Limb (tissue), 2 donors: ENCODE results near the gene CST4.
"Not testable (repeated sequence)": the region's sequence is repeated elsewhere in the genome, so short reads cannot be mapped to it uniquely, and the experiment has no call there.

Experiments used
- DNase-seq, 2 donors: peaks; one replicate each; pipeline ENCODE4 v3.0.0-alpha.2; 2016; ENCODE audit errors: extremely low spot score in 2 of 2

Gene CST4

DNA sequence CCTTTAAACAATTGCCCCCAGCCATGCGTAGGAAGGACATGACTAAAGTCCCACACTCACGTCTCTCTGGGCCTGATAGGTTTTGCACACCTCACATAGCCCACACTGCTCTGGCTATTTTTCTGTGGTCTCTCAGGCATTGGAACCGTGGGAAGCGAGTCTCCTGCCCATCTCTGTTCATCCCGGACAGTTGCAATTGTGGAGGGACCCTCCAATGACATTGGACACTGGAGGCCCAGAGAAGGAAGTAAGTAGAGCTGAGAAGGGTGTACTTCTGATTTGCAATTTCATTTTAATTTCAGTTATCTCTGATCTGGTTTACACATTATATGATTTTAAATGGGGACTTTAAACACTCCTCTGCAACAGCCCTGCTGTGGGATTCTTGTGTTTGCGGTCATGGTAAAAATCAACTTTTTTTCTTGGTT, 27.8 kb downstream of the CST4 start:
- no peak for DNase-seq

DNA sequence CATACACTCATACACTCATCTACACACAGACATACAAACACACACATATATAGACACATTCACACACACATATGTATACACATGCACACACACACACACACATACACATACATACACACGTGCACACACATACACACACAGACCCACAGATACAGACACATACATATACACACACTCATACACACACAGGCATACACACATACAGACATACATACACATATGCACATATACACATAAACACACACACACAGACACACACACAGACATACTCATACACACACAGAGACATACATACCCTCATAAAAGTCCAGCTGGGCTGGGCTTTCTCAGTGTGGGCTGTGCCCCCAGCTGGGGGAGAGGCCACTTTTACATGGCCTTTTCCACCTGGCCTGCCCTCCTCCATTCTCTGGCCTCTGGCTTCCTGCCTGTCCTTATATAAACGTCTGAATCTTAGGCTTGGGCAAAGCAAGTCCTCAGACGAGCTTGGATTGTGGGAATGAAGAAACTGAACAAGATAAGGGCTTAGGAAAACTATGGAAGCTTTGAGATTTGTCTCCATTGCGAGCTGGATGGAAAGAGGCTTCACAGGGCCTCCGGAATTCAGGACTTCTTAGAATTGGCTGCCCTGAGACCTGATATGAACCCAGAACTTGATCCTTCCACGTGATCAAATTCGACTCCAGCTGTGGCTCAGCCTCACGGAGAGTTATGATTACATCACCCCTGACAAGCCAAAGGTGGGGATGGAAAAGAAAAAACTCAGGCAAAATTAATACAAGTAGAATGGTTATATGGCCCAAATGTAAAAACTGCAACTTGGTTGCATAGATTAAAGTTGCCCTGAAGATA, 28.6 kb downstream of the CST4 start:
- DNase-seq: no peak

DNA sequence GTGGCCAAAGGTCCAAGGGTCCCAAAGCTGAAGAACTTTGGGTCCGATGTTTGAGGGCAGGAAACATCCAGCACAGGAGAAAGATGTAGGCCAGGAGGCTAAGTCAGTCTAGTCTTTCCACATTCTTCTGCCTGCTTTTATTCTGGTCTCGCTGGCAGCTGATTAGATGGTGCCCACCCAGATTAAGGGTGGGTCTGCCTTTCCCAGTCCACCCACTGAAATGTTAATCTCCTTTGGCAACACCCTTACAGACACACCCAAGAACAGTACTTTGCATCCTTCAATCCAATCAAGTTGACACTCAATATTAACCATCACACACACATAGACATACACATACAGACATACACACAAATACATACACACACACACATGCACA, 29.2 kb downstream of the CST4 start:
- DNase-seq: not testable (repeated sequence)

DNA sequence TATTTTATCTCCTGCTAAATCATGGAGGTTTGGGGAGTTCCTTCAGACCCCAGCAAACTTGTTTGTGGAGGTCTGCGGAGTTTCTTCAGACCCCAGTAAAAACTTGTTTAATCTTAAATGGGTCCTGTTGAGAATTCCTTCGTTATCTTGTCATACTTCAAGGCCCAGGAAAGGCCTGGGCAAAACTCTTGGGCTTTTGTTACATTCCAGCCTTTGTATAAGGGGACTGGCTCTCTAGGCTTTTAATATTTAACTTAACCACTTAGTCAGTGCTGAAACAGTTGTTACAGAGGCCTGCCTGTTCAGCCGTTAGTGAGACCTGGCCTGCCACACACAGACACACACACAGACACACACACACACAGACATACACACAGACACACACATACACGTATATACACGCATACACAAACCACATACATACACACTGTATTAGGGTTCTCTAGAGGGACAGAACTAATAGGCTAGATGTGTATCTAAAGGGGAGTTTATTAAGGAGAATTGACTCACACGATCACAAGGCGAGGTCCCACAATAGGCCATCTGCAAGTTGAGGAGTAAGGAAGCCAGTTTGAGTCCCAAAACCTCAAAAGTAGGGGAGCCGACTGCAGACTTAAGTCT, 29.7 kb downstream of the CST4 start:
- DNase-seq: no peak

DNA sequence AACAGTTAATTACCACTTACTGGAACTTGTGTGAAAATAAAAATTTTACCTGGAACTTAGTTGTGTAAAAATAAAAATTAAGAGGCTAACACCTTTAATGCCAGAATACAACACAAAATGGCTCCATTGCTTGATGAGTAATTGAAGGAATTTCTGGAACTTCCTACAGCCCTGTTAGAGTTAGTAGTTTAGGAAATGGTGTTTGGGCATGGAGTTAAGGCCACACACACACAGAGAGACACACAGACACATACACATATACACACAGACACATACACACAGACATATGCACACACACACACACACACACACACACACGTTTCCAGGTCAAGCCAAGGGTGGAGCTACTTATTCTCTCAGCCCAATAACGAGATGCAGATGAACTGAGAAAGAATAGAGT, 30.5 kb downstream of the CST4 start:
- DNase-seq: no peak

GRCh38 chr20:23657202-23657601, 31.6 kb downstream of the CST4 start:
- no peak for DNase-seq

DNA sequence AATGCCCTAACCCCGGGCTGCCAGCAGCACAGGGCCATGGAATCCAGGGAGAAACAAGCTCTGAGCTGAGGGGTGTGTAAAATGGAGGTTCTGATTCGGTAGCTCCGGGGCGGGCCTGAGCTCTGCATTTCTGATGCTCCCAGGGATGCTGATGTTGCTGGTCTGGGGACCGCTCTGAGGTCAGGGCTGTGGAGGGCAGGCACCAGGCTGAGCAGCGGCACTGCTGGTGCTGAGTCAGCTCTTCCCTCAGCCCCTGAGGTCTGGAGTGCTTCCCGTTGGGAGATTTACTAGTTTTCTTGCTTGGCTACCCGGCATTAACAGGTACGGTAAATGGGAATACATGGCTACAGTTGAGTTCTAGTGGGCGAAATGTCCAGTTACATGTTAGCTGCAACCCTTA, 32.5 kb downstream of the CST4 start:
- DNase-seq: no peak

- no peak for DNase-seq
Observed at GRCh38 chr20:23655491-23656211, 33.2 kb downstream of the CST4 start.

DNA sequence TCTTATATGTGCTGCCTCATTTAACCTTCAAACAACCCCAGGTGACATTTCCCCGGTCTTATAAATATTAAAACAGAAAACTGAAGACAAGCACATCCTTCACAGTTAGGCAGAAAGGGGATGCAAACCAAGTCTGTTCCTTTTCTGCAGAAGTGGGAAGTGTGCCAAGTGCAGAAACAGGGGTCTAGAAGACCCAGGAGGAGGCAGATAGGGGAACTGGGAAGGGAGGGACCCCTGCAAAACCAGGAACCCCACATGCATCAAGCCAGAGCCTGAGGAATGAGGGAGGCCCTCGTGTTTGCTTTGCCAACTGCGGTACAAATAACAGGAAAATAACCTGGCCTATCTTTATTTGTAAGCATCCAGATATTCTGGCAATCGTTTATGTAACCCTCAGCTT, 34.1 kb downstream of the CST4 start:
- DNase-seq: no peak

GRCh38 chr20:23654000-23654399, 34.8 kb downstream of the CST4 start:
- no peak for DNase-seq

DNA sequence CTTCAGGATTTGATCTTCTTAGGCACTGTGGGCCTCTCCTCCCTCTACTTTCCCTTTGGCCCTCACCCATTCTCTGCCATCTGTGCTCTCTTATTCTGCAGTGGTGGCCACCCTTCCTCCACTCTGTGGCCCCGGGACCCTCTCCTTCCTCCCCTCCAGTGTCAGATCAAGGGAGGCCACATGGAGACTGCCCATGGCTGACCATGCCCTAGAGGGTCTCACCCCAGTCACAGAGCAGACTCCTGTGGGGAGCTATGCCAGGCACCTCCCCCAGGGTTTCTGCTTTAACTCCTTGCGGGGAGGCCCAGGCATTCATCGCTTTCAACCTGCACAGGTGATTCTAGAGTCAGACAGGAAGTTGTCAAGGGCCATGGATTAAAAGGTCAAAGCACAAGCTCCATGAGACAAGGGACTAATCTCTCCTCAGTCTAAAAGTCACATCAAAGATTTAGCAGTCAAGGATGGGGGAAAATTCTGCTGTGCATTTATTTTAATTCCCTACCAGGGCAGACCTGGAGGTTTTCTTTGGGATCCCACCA, 35.4 kb downstream of the CST4 start:
- no peak for DNase-seq

- DNase-seq: no peak
Observed at GRCh38 chr20:23652926-23653325, 35.9 kb downstream of the CST4 start.

DNA sequence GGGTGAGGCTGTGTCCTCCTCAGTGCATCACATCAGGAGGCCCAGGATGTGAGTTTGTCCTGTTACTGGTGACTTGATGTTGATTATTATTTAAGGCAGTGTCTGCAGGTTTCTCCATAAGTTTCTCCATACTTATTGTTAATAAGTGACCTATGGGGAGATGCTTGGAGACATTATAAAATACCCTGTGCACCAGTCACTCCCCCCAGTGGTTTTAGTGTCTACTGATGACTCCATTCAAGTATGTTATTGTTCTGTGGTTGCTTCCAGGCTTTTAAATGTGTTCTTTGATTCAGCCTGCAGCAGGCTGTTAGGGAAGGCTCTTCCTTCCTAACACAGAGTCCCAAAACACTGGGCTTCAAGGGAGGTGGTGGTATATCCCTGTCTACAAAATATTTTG, 36.5 kb downstream of the CST4 start:
- no peak for DNase-seq

DNA sequence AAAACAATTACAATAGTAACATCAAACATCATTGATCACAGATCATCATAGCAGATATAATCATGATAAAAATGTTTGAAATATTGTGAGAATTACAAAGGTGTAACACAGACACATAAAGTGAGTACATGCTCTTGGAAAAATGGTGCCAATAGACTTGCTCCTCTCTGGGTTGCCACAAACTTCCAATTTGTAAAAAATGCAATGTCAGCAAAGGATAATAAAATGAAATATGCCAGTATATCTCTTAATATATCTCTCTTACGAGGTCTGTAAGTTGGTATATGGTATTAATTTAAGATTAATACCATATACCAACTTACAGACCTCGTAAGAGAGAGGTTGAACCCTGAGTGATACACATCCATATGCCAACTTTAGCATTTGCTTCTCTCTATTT, 37.7 kb downstream of the CST4 start:
- DNase-seq: no peak

- DNase-seq: no peak
Observed at GRCh38 chr20:23649830-23650417, 38.9 kb downstream of the CST4 start.

- no peak for DNase-seq
Observed at GRCh38 chr20:23649242-23649641, 39.6 kb downstream of the CST4 start.

GRCh38 chr20:23647346-23647745, 41.5 kb downstream of the CST4 start:
- no peak for DNase-seq

GRCh38 chr20:23646106-23646873, 42.5 kb downstream of the CST4 start:
- no peak for DNase-seq

DNA sequence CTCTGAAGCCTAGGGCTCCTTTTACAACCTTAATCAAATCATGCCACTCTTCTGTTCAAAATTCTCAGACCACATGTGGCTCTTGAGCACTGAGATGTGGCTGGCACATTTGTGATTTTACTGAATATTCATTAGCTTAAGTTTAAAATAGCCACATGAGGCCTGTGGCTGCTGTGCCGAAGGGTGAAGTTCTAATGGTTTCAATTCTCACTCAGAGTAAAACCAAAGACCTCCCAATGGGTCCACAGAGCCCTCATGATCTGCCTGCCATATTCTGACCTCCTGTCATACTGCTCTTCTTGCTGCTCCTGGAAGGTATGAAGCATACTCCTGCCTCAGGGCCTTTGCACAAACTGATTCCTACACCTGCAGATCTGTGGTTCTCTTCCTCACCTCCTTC, 43.3 kb downstream of the CST4 start:
- no peak for DNase-seq

GRCh38 chr20:23644164-23644563, 44.7 kb downstream of the CST4 start:
- DNase-seq: no peak

DNA sequence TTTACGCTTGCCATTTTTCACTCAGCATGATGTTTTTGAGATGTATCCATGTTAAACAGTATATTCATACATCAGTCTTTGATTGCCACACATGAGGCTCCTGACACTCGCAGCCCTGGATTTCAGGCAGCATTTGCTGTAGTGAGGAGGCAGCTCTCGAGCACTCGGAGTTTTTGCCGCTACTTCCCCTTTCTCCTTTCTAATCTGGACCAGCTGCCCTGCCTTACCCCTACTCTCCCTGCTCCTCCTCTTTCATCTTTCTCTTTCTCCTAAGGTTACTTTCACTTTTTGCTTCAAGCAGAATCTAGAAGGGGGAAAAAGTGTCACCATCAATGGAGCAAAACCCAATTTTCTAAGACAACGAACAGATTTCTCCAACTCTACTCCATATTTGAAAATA, 45.2 kb downstream of the CST4 start:
- no peak for DNase-seq
